GM18505 (cell line): ENCODE data around the gene MAP2K5.

Source experiments
- ATAC-seq: cut with Tn5 transposase; IDR thresholded peaks from one replicate; pipeline ENCODE4 v1.9.1; 2021; ENCODE audit not compliant: unreplicated experiment
- POLR2A ChIP-seq: IDR thresholded peaks from 4 replicates; pipeline ENCODE4 v1.6.1; 2011; ENCODE audit warnings: borderline replicate concordance; ENCODE audit not compliant: insufficient read depth, insufficient read length; ENCODE audit errors: extremely low read depth

MAP2K5 gene

DNA sequence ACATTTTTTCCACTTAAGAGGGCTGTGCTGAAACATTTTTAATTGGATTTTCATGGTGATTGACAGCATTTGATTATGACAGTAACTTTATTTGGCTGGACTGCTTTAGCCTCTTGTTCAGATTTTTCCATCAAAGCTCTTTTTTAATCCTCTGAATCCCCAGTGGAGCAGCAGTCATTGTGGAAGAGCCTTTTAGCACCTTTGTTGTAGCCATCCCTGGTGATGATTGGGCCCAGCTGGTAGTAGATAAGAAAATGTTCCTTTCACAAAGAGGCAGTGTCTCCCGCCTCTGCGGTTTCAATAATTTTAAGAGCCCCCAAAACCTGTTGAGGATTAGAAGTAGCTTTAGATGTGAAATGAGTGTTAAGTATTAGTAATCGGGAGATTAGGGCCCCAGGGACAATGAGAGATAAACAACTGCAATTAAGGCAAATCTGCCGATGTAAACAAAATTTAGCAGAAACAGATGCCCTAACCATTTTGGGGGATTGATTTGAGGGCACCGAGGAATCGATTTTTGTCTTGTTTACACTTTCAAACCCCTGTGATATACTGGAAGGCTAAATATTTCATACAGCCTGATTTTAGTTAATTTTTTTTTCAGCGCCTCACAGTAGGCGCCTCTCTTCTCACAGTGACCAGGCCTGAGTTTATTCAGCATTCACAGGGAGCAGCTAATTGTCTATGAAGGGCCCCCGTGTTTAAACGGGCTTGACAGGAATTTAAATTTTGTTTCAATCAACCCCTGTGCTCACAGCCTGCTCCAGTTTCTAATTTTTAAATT is 239.6 kb downstream of the MAP2K5 start:
- no peak for ATAC-seq
- TF ChIP-seq POLR2A = no peak

DNA sequence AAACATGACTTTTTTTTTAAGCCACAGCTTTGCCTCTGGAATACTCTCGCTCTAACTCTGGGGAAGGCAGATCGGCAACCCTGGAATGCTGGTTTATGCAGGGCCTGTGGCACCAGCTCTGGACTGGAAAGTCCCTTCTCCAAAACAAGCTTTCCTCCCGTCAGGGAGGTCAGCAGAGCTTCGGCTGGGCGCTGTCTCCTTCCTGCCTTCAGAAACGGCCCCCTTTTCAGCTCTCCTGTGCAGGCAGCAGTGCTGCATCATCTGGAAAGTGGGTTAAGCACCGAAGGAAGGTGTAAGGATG is 240.1 kb downstream of the MAP2K5 start:
- ATAC-seq = no peak
- no peak for TF ChIP-seq POLR2A

- TF ChIP-seq POLR2A = no peak
- no peak for ATAC-seq
Measured at GRCh38 chr15:67783303-67783702, 240.8 kb downstream of the MAP2K5 start.

DNA sequence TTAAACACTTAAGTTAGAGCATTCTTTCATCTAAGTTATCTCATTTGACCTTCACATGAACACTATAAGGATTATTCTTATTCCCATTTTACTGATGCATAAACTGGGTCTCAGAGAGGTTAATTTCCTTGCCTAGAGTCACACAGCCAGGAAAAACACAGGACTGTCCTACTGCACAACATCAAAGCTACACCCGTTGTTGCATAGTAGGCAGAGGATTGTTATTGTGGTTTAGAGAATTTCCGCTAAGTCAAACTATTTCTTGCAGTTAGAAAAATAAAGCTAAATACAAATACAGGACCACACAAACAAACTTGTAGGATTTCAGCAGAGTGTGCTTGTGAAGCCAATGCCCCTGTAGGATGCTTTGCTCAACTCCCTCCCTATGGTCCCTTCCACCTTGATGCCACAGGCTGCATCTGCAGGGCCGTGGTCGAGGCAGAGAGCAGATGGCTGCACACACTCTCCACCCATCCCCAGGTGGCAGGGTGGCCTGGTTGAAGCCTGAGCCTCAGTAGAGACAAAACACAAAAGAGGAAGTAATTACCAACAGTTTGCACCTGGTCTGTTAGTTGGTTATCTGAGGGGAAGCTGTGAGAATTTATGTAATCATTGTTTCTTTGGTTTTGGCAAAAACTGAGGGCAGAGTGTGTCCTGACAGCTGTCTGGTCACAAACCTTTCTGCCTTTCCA is 241.7 kb downstream of the MAP2K5 start:
- no peak for TF ChIP-seq POLR2A

DNA sequence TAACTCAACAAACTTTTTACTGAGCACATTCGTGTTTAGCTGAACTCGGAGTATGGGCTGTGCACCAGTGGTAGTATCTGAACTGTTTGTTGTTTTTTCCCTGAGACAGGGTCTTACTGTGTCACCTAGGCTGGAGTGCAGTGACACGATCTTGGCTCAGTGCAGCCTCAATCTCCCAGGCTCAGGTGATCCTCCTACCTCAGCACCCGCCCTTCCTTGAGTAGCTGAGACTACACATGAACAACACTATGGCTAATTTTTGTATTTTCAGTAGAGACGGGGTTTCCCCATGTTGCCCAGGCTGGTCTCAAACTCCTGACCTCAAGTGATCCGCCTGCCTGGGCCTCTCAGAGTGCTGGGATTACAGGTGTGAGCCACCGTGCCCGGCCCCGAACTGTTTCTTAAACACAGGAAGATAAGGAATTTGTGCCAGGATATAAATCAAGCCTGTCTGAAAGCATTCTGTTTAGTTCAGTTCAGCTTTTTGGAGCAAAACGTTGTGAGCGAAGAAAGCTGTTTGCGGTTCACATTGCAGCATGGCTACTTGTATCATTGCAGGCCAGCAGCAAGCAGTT is 242.4 kb downstream of the MAP2K5 start:
- ATAC-seq = no peak
- TF ChIP-seq POLR2A = no peak

More for the DNA sequence above, 241.7 kb downstream of the MAP2K5 start:
- peak; percentile 74 for ATAC-seq

GRCh38 chr15:67785431-67785830 is 242.9 kb downstream of the MAP2K5 start:
- no peak for ATAC-seq
- no peak for TF ChIP-seq POLR2A

GRCh38 chr15:67786646-67787045 is 244.1 kb downstream of the MAP2K5 start:
- ATAC-seq = no peak
- TF ChIP-seq POLR2A = no peak

- no peak for TF ChIP-seq POLR2A
Measured at GRCh38 chr15:67788986-67789385, 246.5 kb downstream of the MAP2K5 start.

GRCh38 chr15:67790610-67791319 is 248.3 kb downstream of the MAP2K5 start:
- TF ChIP-seq POLR2A = no peak
- ATAC-seq = no peak

More at GRCh38 chr15:67788986-67789385, 246.5 kb downstream of the MAP2K5 start:
- ATAC-seq = no peak

GRCh38 chr15:67792250-67792942 is 249.9 kb downstream of the MAP2K5 start:
- TF ChIP-seq POLR2A = no peak

GRCh38 chr15:67794832-67795574 is 252.5 kb downstream of the MAP2K5 start:
- TF ChIP-seq POLR2A = no peak

More at GRCh38 chr15:67792250-67792942, 249.9 kb downstream of the MAP2K5 start:
- no peak for ATAC-seq

GRCh38 chr15:67796196-67797127 is 254.0 kb downstream of the MAP2K5 start:
- ATAC-seq = no peak
- no peak for TF ChIP-seq POLR2A

More at GRCh38 chr15:67794832-67795574, 252.5 kb downstream of the MAP2K5 start:
- ATAC-seq = no peak

DNA sequence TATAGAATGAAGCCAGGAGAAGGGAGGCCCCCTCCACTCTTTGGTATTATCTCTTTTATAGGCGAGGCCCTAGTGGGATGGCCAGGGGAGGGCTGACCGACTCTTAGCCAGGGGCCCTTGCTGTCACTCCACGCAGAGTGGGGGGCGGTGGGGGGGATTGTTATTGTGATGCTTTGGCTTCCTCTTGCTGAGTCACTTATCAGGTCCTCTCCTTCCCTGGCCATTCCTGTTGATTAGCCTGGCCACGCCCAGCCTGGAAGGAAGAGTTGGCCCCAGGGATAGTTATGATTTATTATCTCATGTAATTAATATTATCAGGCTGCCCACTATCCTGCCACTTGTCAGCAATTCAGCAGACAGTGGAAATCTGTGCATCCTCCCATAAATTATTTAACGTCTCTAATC is 257.3 kb downstream of the MAP2K5 start:
- ATAC-seq = no peak
- no peak for TF ChIP-seq POLR2A
